ENCODE data around the gene ST3GAL3. TPM values are rescaled to one million over a fixed set of nuclear protein-coding genes. Genes with fewer than 3 reads are reported as not detected.

Gene ST3GAL3
- total and polyA plus RNA-seq, 2 experiments from 2014 or later: 4.5 to 7.0 TPM

DNA sequence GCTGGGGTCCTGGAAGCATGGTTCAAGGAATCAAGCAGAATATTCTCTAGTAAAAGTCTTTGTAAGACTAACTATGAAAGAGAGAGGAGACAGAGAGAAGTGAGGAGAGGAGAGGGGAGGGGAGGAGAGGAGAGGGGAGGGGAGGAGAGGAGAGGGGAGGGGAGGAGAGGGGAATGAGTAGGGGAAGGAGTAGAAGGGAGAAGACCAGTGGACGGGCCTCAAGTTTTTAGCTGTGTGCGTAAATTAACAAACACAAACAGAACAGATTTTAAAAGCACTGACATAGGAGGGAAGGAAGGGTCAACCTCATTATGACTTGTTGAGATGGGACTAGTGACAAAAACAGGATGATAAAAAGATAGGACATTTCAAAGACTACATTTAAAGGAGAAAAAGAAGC lies 62.8 kb downstream of the ST3GAL3 start:
- Histone ChIP-seq H3K36me3 (ENCODE audit: insufficient read depth) (no peaks in the 10 kb centered on the region), H3F3A (replicated peaks; ENCODE audit: low read depth) (peaks cover 7% of the 10 kb centered on the region; the same call in 1 of the 2 replicates), H3K4me3 (no peak overlapping the region), H3K4me2 (peak overlapping the region; percentile 12; the same call in 1 of the 2 replicates), H4K20me1 (replicated peaks; ENCODE audit: insufficient read depth) (no peaks in the 10 kb centered on the region), H3K4me1 (ENCODE audit: insufficient read depth) (peaks cover 38% of the 10 kb centered on the region), H3K27ac (ENCODE audit: low read depth) (peak overlapping the region; percentile 8; the same call in 1 of the 2 replicates), H3K27me3 (ENCODE audit: insufficient read depth) (no peaks in the 10 kb centered on the region), H3K79me2 (replicated peaks; ENCODE audit: insufficient read depth) (no peaks in the 10 kb centered on the region), H3K9me2 (ENCODE audit: insufficient read depth) (no peaks in the 10 kb centered on the region), H2AFZ (no peak overlapping the region)
- Mint-ChIP-seq H3K9me3 (no peaks in the 10 kb centered on the region), H3K4me1 (peaks cover 22% of the 10 kb centered on the region), H3K4me3 (no peak overlapping the region), H3K36me3 (ENCODE audit: low read depth) (no peaks in the 10 kb centered on the region), H3K27me3 (ENCODE audit: insufficient read depth, low read depth, poor library complexity) (peaks cover 2% of the 10 kb centered on the region), H3K27ac (no peak overlapping the region)
- TF ChIP-seq EZH2 (IDR thresholded peaks at IDR 0.05; ENCODE audit: low read depth, unreplicated experiment) (no peak), EZH2phosphoT487 (IDR thresholded peaks at IDR 0.05; ENCODE audit: unreplicated experiment) (no peak), NANOG (IDR thresholded peaks at IDR 0.05; ENCODE audit: borderline replicate concordance) (no peak), STAT1 (IDR thresholded peaks at IDR 0.05; ENCODE audit: unreplicated experiment) (no peak), POLR2AphosphoS5 (IDR thresholded peaks at IDR 0.05; ENCODE audit: low read depth) (no peak), ETS1 (IDR thresholded peaks at IDR 0.05) (no peak), CREB1 (CRISPR knock-in tag; IDR thresholded peaks at IDR 0.05; ENCODE audit: low read depth) (no peak)
- TF ChIP-seq, protein P1, sequence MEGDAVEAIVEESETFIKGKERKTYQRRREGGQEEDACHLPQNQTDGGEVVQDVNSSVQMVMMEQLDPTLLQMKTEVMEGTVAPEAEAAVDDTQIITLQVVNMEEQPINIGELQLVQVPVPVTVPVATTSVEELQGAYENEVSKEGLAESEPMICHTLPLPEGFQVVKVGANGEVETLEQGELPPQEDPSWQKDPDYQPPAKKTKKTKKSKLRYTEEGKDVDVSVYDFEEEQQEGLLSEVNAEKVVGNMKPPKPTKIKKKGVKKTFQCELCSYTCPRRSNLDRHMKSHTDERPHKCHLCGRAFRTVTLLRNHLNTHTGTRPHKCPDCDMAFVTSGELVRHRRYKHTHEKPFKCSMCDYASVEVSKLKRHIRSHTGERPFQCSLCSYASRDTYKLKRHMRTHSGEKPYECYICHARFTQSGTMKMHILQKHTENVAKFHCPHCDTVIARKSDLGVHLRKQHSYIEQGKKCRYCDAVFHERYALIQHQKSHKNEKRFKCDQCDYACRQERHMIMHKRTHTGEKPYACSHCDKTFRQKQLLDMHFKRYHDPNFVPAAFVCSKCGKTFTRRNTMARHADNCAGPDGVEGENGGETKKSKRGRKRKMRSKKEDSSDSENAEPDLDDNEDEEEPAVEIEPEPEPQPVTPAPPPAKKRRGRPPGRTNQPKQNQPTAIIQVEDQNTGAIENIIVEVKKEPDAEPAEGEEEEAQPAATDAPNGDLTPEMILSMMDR (conservative IDR thresholded peaks at IDR 0.05; ENCODE audit: low read depth in 2 of 2): no peak
- TF ChIP-seq, protein P2, sequence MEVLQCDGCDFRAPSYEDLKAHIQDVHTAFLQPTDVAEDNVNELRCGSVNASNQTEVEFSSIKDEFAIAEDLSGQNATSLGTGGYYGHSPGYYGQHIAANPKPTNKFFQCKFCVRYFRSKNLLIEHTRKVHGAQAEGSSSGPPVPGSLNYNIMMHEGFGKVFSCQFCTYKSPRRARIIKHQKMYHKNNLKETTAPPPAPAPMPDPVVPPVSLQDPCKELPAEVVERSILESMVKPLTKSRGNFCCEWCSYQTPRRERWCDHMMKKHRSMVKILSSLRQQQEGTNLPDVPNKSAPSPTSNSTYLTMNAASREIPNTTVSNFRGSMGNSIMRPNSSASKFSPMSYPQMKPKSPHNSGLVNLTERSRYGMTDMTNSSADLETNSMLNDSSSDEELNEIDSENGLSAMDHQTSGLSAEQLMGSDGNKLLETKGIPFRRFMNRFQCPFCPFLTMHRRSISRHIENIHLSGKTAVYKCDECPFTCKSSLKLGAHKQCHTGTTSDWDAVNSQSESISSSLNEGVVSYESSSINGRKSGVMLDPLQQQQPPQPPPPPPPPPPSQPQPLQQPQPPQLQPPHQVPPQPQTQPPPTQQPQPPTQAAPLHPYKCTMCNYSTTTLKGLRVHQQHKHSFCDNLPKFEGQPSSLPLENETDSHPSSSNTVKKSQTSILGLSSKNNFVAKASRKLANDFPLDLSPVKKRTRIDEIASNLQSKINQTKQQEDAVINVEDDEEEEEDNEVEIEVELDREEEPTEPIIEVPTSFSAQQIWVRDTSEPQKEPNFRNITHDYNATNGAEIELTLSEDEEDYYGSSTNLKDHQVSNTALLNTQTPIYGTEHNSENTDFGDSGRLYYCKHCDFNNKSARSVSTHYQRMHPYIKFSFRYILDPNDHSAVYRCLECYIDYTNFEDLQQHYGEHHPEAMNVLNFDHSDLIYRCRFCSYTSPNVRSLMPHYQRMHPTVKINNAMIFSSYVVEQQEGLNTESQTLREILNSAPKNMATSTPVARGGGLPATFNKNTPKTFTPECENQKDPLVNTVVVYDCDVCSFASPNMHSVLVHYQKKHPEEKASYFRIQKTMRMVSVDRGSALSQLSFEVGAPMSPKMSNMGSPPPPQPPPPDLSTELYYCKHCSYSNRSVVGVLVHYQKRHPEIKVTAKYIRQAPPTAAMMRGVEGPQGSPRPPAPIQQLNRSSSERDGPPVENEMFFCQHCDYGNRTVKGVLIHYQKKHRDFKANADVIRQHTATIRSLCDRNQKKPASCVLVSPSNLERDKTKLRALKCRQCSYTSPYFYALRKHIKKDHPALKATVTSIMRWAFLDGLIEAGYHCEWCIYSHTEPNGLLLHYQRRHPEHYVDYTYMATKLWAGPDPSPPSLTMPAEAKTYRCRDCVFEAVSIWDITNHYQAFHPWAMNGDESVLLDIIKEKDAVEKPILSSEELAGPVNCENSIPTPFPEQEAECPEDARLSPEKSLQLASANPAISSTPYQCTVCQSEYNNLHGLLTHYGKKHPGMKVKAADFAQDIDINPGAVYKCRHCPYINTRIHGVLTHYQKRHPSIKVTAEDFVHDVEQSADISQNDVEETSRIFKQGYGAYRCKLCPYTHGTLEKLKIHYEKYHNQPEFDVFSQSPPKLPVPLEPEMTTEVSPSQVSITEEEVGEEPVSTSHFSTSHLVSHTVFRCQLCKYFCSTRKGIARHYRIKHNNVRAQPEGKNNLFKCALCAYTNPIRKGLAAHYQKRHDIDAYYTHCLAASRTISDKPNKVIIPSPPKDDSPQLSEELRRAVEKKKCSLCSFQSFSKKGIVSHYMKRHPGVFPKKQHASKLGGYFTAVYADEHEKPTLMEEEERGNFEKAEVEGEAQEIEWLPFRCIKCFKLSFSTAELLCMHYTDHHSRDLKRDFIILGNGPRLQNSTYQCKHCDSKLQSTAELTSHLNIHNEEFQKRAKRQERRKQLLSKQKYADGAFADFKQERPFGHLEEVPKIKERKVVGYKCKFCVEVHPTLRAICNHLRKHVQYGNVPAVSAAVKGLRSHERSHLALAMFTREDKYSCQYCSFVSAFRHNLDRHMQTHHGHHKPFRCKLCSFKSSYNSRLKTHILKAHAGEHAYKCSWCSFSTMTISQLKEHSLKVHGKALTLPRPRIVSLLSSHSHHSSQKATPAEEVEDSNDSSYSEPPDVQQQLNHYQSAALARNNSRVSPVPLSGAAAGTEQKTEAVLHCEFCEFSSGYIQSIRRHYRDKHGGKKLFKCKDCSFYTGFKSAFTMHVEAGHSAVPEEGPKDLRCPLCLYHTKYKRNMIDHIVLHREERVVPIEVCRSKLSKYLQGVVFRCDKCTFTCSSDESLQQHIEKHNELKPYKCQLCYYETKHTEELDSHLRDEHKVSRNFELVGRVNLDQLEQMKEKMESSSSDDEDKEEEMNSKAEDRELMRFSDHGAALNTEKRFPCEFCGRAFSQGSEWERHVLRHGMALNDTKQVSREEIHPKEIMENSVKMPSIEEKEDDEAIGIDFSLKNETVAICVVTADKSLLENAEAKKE (CRISPR knock-in tag; IDR thresholded peaks at IDR 0.05): no peak
- no peak for ATAC-seq
- no peak for DNase-seq (ENCODE audit: low spot score)

All from GM23338 (cell line).